NB4 (cell line): ENCODE data around the gene SIGLEC11.

Source experiments
- DNase-seq: peaks from one replicate; pipeline ENCODE4 v3.0.0; 2010; ENCODE audit warnings: low read depth
- H3K4me3 ChIP-seq: one replicate; pipeline ENCODE4 v1.5.1; 2011; ENCODE audit warnings: mild to moderate bottlenecking, low read depth, low read length, moderate library complexity
- MYC ChIP-seq: IDR thresholded peaks from 2 replicates; pipeline ENCODE4 v1.6.1; 2011; ENCODE audit warnings: low read depth, low read length
- POLR2A ChIP-seq: IDR thresholded peaks from 2 replicates; pipeline ENCODE4 v1.6.1; 2011; ENCODE audit warnings: mild to moderate bottlenecking; ENCODE audit not compliant: insufficient read length; ENCODE audit errors: extremely low read depth
- TF ChIP-seq, protein P1 (sequence below): IDR thresholded peaks from one replicate; pipeline ENCODE4 v1.5.1; 2012; ENCODE audit warnings: low read depth, low read length
- TF ChIP-seq, protein P2 (sequence below): IDR thresholded peaks from 2 replicates; pipeline ENCODE4 v1.6.1; 2011; ENCODE audit warnings: low read depth, low read length

The SIGLEC11 gene

GRCh38 chr19:49985871-49986270 is 24.9 kb upstream of the SIGLEC11 start:
- TF ChIP-seq MYC, result no peak
- no peak for TF ChIP-seq POLR2A
- TF ChIP-seq, protein P1, sequence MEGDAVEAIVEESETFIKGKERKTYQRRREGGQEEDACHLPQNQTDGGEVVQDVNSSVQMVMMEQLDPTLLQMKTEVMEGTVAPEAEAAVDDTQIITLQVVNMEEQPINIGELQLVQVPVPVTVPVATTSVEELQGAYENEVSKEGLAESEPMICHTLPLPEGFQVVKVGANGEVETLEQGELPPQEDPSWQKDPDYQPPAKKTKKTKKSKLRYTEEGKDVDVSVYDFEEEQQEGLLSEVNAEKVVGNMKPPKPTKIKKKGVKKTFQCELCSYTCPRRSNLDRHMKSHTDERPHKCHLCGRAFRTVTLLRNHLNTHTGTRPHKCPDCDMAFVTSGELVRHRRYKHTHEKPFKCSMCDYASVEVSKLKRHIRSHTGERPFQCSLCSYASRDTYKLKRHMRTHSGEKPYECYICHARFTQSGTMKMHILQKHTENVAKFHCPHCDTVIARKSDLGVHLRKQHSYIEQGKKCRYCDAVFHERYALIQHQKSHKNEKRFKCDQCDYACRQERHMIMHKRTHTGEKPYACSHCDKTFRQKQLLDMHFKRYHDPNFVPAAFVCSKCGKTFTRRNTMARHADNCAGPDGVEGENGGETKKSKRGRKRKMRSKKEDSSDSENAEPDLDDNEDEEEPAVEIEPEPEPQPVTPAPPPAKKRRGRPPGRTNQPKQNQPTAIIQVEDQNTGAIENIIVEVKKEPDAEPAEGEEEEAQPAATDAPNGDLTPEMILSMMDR, result no peak
- no peak overlapping the region for H3K4me3 ChIP-seq
- DNase-seq, result no peak

GRCh38 chr19:49984491-49984890 is 23.5 kb upstream of the SIGLEC11 start:
- no peak overlapping the region for H3K4me3 ChIP-seq
- DNase-seq, result no peak
- TF ChIP-seq MYC, result no peak
- TF ChIP-seq, protein P2, sequence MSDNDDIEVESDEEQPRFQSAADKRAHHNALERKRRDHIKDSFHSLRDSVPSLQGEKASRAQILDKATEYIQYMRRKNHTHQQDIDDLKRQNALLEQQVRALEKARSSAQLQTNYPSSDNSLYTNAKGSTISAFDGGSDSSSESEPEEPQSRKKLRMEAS, result no peak
- TF ChIP-seq POLR2A, result no peak
- TF ChIP-seq, protein P1, result no peak

GRCh38 chr19:49983645-49984229 is 22.8 kb upstream of the SIGLEC11 start:
- H3K4me3 ChIP-seq, result no peak overlapping the region
- DNase-seq, result peak; percentile 79
- TF ChIP-seq, protein P2, result no peak
- TF ChIP-seq, protein P1, result peak; percentile 87

GRCh38 chr19:49981603-49982593 is 20.9 kb upstream of the SIGLEC11 start:
- no peak for DNase-seq
- TF ChIP-seq, protein P1, result no peak
- TF ChIP-seq MYC, result no peak
- TF ChIP-seq POLR2A, result no peak
- TF ChIP-seq, protein P2, result no peak
- H3K4me3 ChIP-seq, result no peak overlapping the region

- H3K4me3 ChIP-seq, result no peak overlapping the region
- no peak for DNase-seq
- TF ChIP-seq, protein P2, result no peak
- TF ChIP-seq MYC (no peak), POLR2A (no peak)
- TF ChIP-seq, protein P1, result no peak
These were observed 17.4 kb upstream of the SIGLEC11 start for GRCh38 chr19:49978324-49978723.
